A673 (cell line): ENCODE measurements around the gene VAV3. TPM values are rescaled to one million over a fixed set of nuclear protein-coding genes. Genes with fewer than 3 reads are reported as not detected.

Experiments
- BruUV-seq: library from RNA; stranded (reverse); fragments of 400-500 nt; replicated peaks from 2 replicates; lab custom pipeline; 2021; lab: Mats Ljungman, UMichigan
- CTCF ChIA-PET: fragments of 300-600 bp; sonication (Branson Sonifier 250); formaldehyde crosslinking; loops from one replicate; lab custom pipeline; 2022; ENCODE audit warnings: antibody characterized with exemption; lab: Charles Lee
- POLR2A ChIA-PET: fragments of 300-600 bp; sonication (Branson Sonifier 250); formaldehyde crosslinking; loops from one replicate; lab custom pipeline; 2022; ENCODE audit warnings: antibody characterized with exemption; ENCODE audit not compliant: low non-redundant PET; lab: Charles Lee
- DNase-seq: peaks from one replicate; pipeline ENCODE4 v3.0.0-alpha.2; 2015; ENCODE audit warnings: low spot score
- H3K27ac ChIP-seq: fragments of 200-600 bp; sonication (generic); 2 replicates; pipeline ENCODE4 v1.5.1; 2016; ENCODE audit warnings: mixed run types, low read depth, mild to moderate bottlenecking, mixed read lengths, antibody characterized with exemption, low read length; ENCODE audit not compliant: poor library complexity, severe bottlenecking
- H3K27me3 ChIP-seq: fragments of 200-600 bp; sonication (generic); replicated peaks from 2 replicates; pipeline ENCODE4 v1.6.1; 2017; ENCODE audit warnings: mixed run types, low read depth, mild to moderate bottlenecking, mixed read lengths, antibody characterized with exemption, low read length; ENCODE audit not compliant: insufficient read depth, poor library complexity
- H3K36me3 ChIP-seq: fragments of 200-600 bp; sonication (generic); 2 replicates; pipeline ENCODE4 v1.6.1; 2016; ENCODE audit warnings: mixed run types, mild to moderate bottlenecking, mixed read lengths, antibody characterized with exemption, low read length; ENCODE audit not compliant: insufficient read depth, poor library complexity, severe bottlenecking
- H3K4me1 ChIP-seq: fragments of 200-600 bp; sonication (generic); 2 replicates; pipeline ENCODE4 v1.6.1; 2017; ENCODE audit warnings: mixed run types, mild to moderate bottlenecking, mixed read lengths, antibody characterized with exemption, low read length; ENCODE audit not compliant: insufficient read depth, poor library complexity, severe bottlenecking
- H3K4me3 ChIP-seq: fragments of 200-600 bp; sonication (generic); 2 replicates; pipeline ENCODE4 v1.5.1; 2016; ENCODE audit warnings: low read depth, mixed run types, mild to moderate bottlenecking, mixed read lengths, low read length; ENCODE audit not compliant: poor library complexity, severe bottlenecking
- H3K9me3 ChIP-seq: fragments of 200-600 bp; sonication (generic); 2 replicates; pipeline ENCODE4 v1.6.1; 2016; ENCODE audit warnings: mixed run types, low read depth, mild to moderate bottlenecking, mixed read lengths, antibody characterized with exemption, low read length; ENCODE audit not compliant: poor library complexity, severe bottlenecking
- CTCF ChIP-seq: fragments of 300-800, 200-600 bp; sonication (generic); conservative IDR thresholded peaks from 2 replicates; pipeline ENCODE4 v1.5.1; 2017; ENCODE audit warnings: low read depth, mild to moderate bottlenecking, antibody characterized with exemption, low read length, moderate library complexity, mixed read lengths
- EZH2 ChIP-seq: fragments of 200-600 bp; sonication (generic); IDR thresholded peaks from 2 replicates; pipeline ENCODE4 v1.6.1; 2017; ENCODE audit warnings: borderline replicate concordance, low read depth, mild to moderate bottlenecking, mixed read lengths, antibody characterized with exemption, low read length; ENCODE audit not compliant: poor library complexity, severe bottlenecking
- intact Hi-C: fragments of 100-400 bp; cut with micrococcal nuclease; formaldehyde crosslinking; loops from one replicate; pipeline ENCODE4 v1.10.0; 2022; ENCODE audit not compliant: unreplicated experiment
- total RNA-seq: library from RNA; stranded (reverse); gene quantifications from 2 replicates; pipeline ENCODE4 v1.2.3, GENCODE V29; 2021

VAV3 gene
- total RNA-seq, 1 experiment from 2014 or later: 0.30 TPM

GRCh38 chr1:107649023-107649422, 316.0 kb downstream of the VAV3 start:
- no peak overlapping the region for H3K4me3 ChIP-seq
- H3K27ac ChIP-seq: no peak overlapping the region
- no peak for DNase-seq
- TF ChIP-seq EZH2 (no peak), CTCF (no peak)
- no peaks in the 10 kb centered on the region for H3K4me1 ChIP-seq
- CTCF ChIA-PET: interaction anchor here (0.6 kb wide), 1 partner anchor 39 kb away, joined by 4 read pairs; no protein-coding TSS in a partner anchor
- H3K27me3 ChIP-seq: no peaks in the 10 kb centered on the region
- BruUV-seq: no TSS peak
- no peaks in the 10 kb centered on the region for H3K36me3 ChIP-seq
- intact Hi-C loops: no loop called here
- no peaks in the 10 kb centered on the region for H3K9me3 ChIP-seq
- POLR2A ChIA-PET: no interaction called here

- intact Hi-C loops: no loop called here
- Histone ChIP-seq H3K36me3 (no peaks in the 10 kb centered on the region), H3K4me3 (no peak overlapping the region), H3K27ac (no peak overlapping the region), H3K27me3 (no peaks in the 10 kb centered on the region), H3K9me3 (no peaks in the 10 kb centered on the region), H3K4me1 (no peaks in the 10 kb centered on the region)
- CTCF ChIA-PET: no interaction called here
- DNase-seq: no peak
- POLR2A ChIA-PET: no interaction called here
- BruUV-seq: no TSS peak
- TF ChIP-seq EZH2 (no peak), CTCF (no peak)
Observed at GRCh38 chr1:107648071-107648470, 316.9 kb downstream of the VAV3 start.

GRCh38 chr1:107647012-107647411, 318.0 kb downstream of the VAV3 start:
- TF ChIP-seq EZH2: no peak
- Histone ChIP-seq H3K27ac (no peak overlapping the region), H3K4me3 (no peak overlapping the region), H3K4me1 (no peaks in the 10 kb centered on the region), H3K27me3 (no peaks in the 10 kb centered on the region), H3K36me3 (no peaks in the 10 kb centered on the region), H3K9me3 (no peaks in the 10 kb centered on the region)
- intact Hi-C loops: no loop called here
- no peak for DNase-seq
- POLR2A ChIA-PET: no interaction called here
- no TSS peak for BruUV-seq
- CTCF ChIA-PET: no interaction called here

- POLR2A ChIA-PET: no interaction called here
- BruUV-seq: no TSS peak
- Histone ChIP-seq H3K36me3 (no peaks in the 10 kb centered on the region), H3K27ac (no peak overlapping the region), H3K4me1 (no peaks in the 10 kb centered on the region), H3K9me3 (no peaks in the 10 kb centered on the region), H3K27me3 (no peaks in the 10 kb centered on the region), H3K4me3 (no peak overlapping the region)
- CTCF ChIA-PET: no interaction called here
- TF ChIP-seq CTCF (no peak), EZH2 (no peak)
- no peak for DNase-seq
- intact Hi-C loops: no loop called here
Observed at GRCh38 chr1:107643766-107644165, 321.2 kb downstream of the VAV3 start.
